K562 (cell line): ENCODE results near the gene LIX1. TPM values are rescaled to one million over a fixed set of nuclear protein-coding genes. Genes with fewer than 3 reads are reported as not detected.

Experiments
- ATAC-seq: fragments of 200-7000 bp; cut with Tn5 transposase; 3 replicates; pipeline ENCODE4 v1.9.1; 2020; ENCODE audit warnings: moderate library complexity
- BruUV-seq: library from RNA; stranded (reverse); fragments of 400-500 nt; replicated peaks from 2 replicates; lab custom pipeline; 2021; lab: Mats Ljungman, UMichigan
- CTCF ChIA-PET: fragments of 300-600 bp; formaldehyde crosslinking; extraction: SDS; loops from one replicate; lab custom pipeline; 2021; ENCODE audit warnings: low intra/inter-chr PET ratio; lab: Yijun Ruan, JAX
- POLR2A ChIA-PET: fragments of 300-600, 350-650 bp; sonication (Branson Sonifier 250); formaldehyde crosslinking; extraction: SDS; loops from one replicate; lab custom pipeline; 2021; ENCODE audit warnings: antibody characterized with exemption, inconsistent platforms; lab: Yijun Ruan, JAX
- DNase-seq, 4 experiments: peaks; one replicate each; pipeline versions ENCODE4 v3.0.0 to v3.0.0-alpha.2; 2011 to 2018; ENCODE audit warnings: low spot score in 3 of 4, mixed read lengths in 3 of 4; ENCODE audit errors: extremely low read depth in 1 of 4
- FAIRE-seq: peaks from 2 replicates; lab custom pipeline; 2011; peaks lifted over from hg19 to GRCh38; lab: Jason Lieb, UNC
- H2AFZ ChIP-seq: 2 replicates; pipeline ENCODE4 v1.6.0; 2011; ENCODE audit warnings: low read depth, low read length, control low read depth, inconsistent platforms
- H3K27ac ChIP-seq: fragments of 200-600 bp; 3 replicates; pipeline ENCODE4 v1.8.0; 2011; ENCODE audit warnings: low read depth, mild to moderate bottlenecking, control low read depth, inconsistent platforms, low read length, moderate library complexity, mixed read lengths; ENCODE audit errors: extremely low read depth
- H3K27me3 ChIP-seq, 2 experiments: fragments of 300-600 bp in 1 of 2; 2 replicates in 1 of 2; 3 replicates in 1 of 2; pipeline versions ENCODE4 v1.6.0 to v1.8.0; 2011; ENCODE audit warnings: inconsistent platforms in 2 of 2, low read length in 2 of 2, mild to moderate bottlenecking in 1 of 2, mixed read lengths in 1 of 2, moderate library complexity in 1 of 2; ENCODE audit not compliant: control insufficient read depth in 2 of 2, insufficient read depth in 2 of 2
- H3K36me3 ChIP-seq: fragments of 300-600 bp; 3 replicates; pipeline ENCODE4 v1.8.0; 2011; ENCODE audit warnings: mild to moderate bottlenecking, low read length, inconsistent platforms; ENCODE audit not compliant: control insufficient read depth, insufficient read depth
- H3K4me1 ChIP-seq, 2 experiments: fragments of 200-600 bp in 1 of 2; replicated peaks in 1 of 2; 2 replicates in 1 of 2; 3 replicates in 1 of 2; pipeline versions ENCODE4 v1.5.1 to v1.8.0; 2011; ENCODE audit warnings: inconsistent platforms in 2 of 2, low read length in 2 of 2, mild to moderate bottlenecking in 1 of 2, mixed read lengths in 1 of 2, moderate library complexity in 1 of 2; ENCODE audit not compliant: control insufficient read depth in 2 of 2, insufficient read depth in 2 of 2
- H3K4me2 ChIP-seq: 2 replicates; pipeline ENCODE4 v1.6.1; 2011; ENCODE audit warnings: low read length, control low read depth, inconsistent platforms, mixed read lengths; ENCODE audit not compliant: insufficient read depth
- H3K4me3 ChIP-seq: fragments of 200-600 bp; sonication (generic), shearing (Covaris generic); 2 replicates; pipeline ENCODE4 v1.5.1; 2016; ENCODE audit warnings: control low read depth, inconsistent platforms
- H3K79me2 ChIP-seq: fragments of 200-600 bp; 3 replicates; pipeline ENCODE4 v1.8.0; 2011; ENCODE audit warnings: low read length, inconsistent platforms; ENCODE audit not compliant: control insufficient read depth, insufficient read depth
- H3K9ac ChIP-seq, 2 experiments: 2 replicates each; pipeline versions ENCODE4 v1.6.0 to v1.6.1; 2011; ENCODE audit warnings: low read depth in 2 of 2, low read length in 2 of 2, control low read depth in 1 of 2, inconsistent platforms in 1 of 2, mild to moderate bottlenecking in 1 of 2, mixed read lengths in 1 of 2; ENCODE audit not compliant: insufficient read depth in 1 of 2
- H3K9me1 ChIP-seq: one replicate; pipeline ENCODE4 v1.6.0; 2011; ENCODE audit warnings: inconsistent platforms, mild to moderate bottlenecking, low read length, moderate library complexity; ENCODE audit not compliant: control insufficient read depth, insufficient read depth
- H3K9me3 ChIP-seq: replicated peaks from 2 replicates; pipeline ENCODE4 v1.5.1; 2011; ENCODE audit warnings: low read depth, low read length, inconsistent platforms; ENCODE audit not compliant: control insufficient read depth, insufficient read depth
- H4K20me1 ChIP-seq: replicated peaks from 2 replicates; pipeline ENCODE4 v1.6.1; 2011; ENCODE audit warnings: low read length, inconsistent platforms, mixed read lengths; ENCODE audit not compliant: control insufficient read depth, insufficient read depth
- CAMTA2 ChIP-seq: fragments of 250-450 bp; sonication (Bioruptor Pico); conservative IDR thresholded peaks from 2 replicates; pipeline ENCODE4 v1.5.1; 2022
- CTBP1 ChIP-seq: fragments of 450-650 bp; IDR thresholded peaks from 2 replicates; pipeline ENCODE4 v1.6.1; 2016; ENCODE audit warnings: borderline replicate concordance
- DNMT1 ChIP-seq: fragments of 450-650 bp; IDR thresholded peaks from 2 replicates; pipeline ENCODE4 v1.6.1; 2016; ENCODE audit warnings: antibody characterized with exemption, mild to moderate bottlenecking
- ESRRA ChIP-seq: fragments of 450-650 bp; IDR thresholded peaks from 2 replicates; pipeline ENCODE4 v1.6.1; 2014; ENCODE audit warnings: low read depth, mild to moderate bottlenecking, moderate library complexity, borderline replicate concordance
- NFIX ChIP-seq: fragments of 250-450 bp; sonication (Bioruptor Pico); IDR thresholded peaks from 2 replicates; pipeline ENCODE4 v1.4.0; 2020; ENCODE audit warnings: low read depth, mild to moderate bottlenecking, moderate library complexity
- RAD21 ChIP-seq, 2 experiments: fragments of 250-450 bp in 1 of 2; fragments of 450-650 bp in 1 of 2; sonication (Bioruptor Pico) in 1 of 2; formaldehyde crosslinking in 1 of 2; IDR thresholded peaks in 1 of 2; conservative IDR thresholded peaks in 1 of 2; 2 replicates each; pipeline versions ENCODE4 v1.4.0 to v1.8.0; 2020 to 2022; ENCODE audit warnings: mild to moderate bottlenecking in 2 of 2, moderate library complexity in 1 of 2
- RCOR1 ChIP-seq, 2 experiments: IDR thresholded peaks; 2 replicates each; pipeline ENCODE4 v1.6.1; 2012; ENCODE audit warnings: low read depth in 2 of 2, low read length in 2 of 2, borderline replicate concordance in 1 of 2, improper control_type of control experiment in 1 of 2
- SPI1 ChIP-seq: IDR thresholded peaks from 2 replicates; pipeline ENCODE4 v1.6.1; 2011; ENCODE audit warnings: low read depth, low read length, control low read depth, borderline replicate concordance
- TEAD1 ChIP-seq, 2 experiments: fragments of 450-650 bp in 1 of 2; sonication (generic) in 1 of 2; formaldehyde crosslinking; IDR thresholded peaks; 2 replicates each; pipeline versions ENCODE4 v1.4.0 to v1.8.0; 2020 to 2022; ENCODE audit warnings: mild to moderate bottlenecking in 2 of 2, missing genetic modification reagents in 1 of 2
- ZBTB17 ChIP-seq: fragments of 450-650 bp; formaldehyde crosslinking; IDR thresholded peaks from 2 replicates; pipeline ENCODE4 v1.4.0; 2020; ENCODE audit warnings: mild to moderate bottlenecking
- ZFP30 ChIP-seq: fragments of 250-450 bp; sonication (Bioruptor Pico); IDR thresholded peaks from 2 replicates; pipeline ENCODE4 v1.8.0; 2022; ENCODE audit warnings: moderate library complexity, mild to moderate bottlenecking, inconsistent platforms, borderline replicate concordance
- ZNF23 ChIP-seq: fragments of 250-450 bp; sonication (Bioruptor Pico); IDR thresholded peaks from 2 replicates; pipeline ENCODE4 v1.4.0; 2020; ENCODE audit warnings: mild to moderate bottlenecking
- WGBS: fragments of 100-300 bp; shearing (Covaris generic); methylation state at CpG from one replicate; pipeline ENCODE4 v1.1.6; 2016; ENCODE audit warnings: low coverage, mixed read lengths; ENCODE audit not compliant: insufficient coverage; ENCODE audit errors: missing lambda C conversion rate; 5-methylcytosine and 5-hydroxymethylcytosine counted together
- in situ Hi-C: fragments of 300-500 bp; cut with MboI; formaldehyde crosslinking; loops from 4 replicates; pipeline ENCODE4 v1.15.0; 2018; ENCODE audit warnings: inconsistent platforms, mixed read lengths
- intact Hi-C: fragments of 100-400 bp; cut with micrococcal nuclease; formaldehyde crosslinking; loops from 2 replicates; pipeline ENCODE4 v1.14.2; 2022
- polyA plus RNA-seq, 8 experiments: library from polyadenylated mRNA; depleted of rRNA in 4 of 8; stranded (reverse) in 5 of 8; unstranded in 3 of 8; fragments of >200 nt; fragmentation: Nextera tagmentation in 2 of 8; fragmentation: Illumina TruSeq in 1 of 8; extraction: Ambion mirVana in 2 of 8; extraction: Trizol in 1 of 8; gene quantifications; 2 replicates each; pipeline versions ENCODE4 v1.2.1 to v1.2.3, GENCODE V29; 2011 to 2014; ENCODE audit warnings: inconsistent platforms in 1 of 8, missing spikeins in 1 of 8
- total RNA-seq, 7 experiments: library from RNA; depleted of rRNA in 6 of 7; stranded (reverse); fragments of >200 nt in 6 of 7; fragmentation: Illumina TruSeq in 2 of 7; extraction: Trizol in 2 of 7; gene quantifications; 2 replicates each; pipeline versions ENCODE4 v1.2.1 to v1.2.3, GENCODE V29; 2011 to 2021; ENCODE audit warnings: low replicate concordance in 1 of 7
- TF ChIP-seq, protein P1 (sequence below): fragments of 450-650 bp; formaldehyde crosslinking; IDR thresholded peaks from 2 replicates; pipeline ENCODE4 v1.4.0; 2022; ENCODE audit warnings: missing genetic modification characterization
- TF ChIP-seq, protein P2 (sequence below): fragments of 450-650 bp; IDR thresholded peaks from 2 replicates; pipeline ENCODE4 v1.6.1; 2017; ENCODE audit warnings: mild to moderate bottlenecking, moderate library complexity
- TF ChIP-seq, protein P3 (sequence below): fragments of 450-650 bp; formaldehyde crosslinking; IDR thresholded peaks from 2 replicates; pipeline ENCODE4 v1.4.0; 2020; ENCODE audit warnings: mild to moderate bottlenecking, moderate library complexity

LIX1 gene
- total and polyA plus RNA-seq, 9 of the 15 experiments (the other 6 are each of a cell fraction or from before 2014, with no cell fraction given) = 0.01 to 0.18 TPM; not detected in 7

DNA sequence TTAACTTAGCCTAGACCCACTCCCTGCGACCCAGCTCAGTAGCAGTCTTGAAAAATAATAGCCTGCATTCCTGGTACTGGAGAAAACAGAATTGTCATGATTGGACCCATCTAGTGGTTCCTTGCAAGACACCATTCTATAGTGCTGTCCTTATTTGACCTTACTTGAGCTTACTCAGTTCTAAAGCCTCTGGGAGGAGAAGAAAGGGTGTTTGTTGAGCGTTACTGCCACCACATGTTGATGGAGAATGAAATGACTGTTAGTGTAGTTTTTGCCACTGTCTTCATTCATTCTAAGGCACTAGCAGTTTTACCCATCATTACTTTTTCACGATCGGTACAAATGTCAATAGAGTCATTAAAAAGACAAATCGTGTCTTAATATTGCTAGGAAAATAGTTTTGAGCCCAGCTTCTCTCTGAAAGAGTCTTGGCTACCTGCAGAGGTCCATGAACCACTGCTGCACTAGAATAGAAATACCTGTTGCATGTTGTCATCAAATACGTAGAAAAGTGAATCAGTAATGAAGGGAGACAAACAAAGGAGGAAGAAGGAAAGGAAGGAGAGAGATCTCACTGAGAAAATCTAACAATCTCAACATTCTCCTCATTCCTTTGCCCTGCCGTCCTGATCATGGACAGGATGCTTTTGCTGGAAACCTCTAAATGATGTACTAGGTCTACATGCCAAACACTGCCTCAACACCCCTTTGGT is 96.0 kb downstream of the LIX1 start (continued):
- TF ChIP-seq, protein P1, sequence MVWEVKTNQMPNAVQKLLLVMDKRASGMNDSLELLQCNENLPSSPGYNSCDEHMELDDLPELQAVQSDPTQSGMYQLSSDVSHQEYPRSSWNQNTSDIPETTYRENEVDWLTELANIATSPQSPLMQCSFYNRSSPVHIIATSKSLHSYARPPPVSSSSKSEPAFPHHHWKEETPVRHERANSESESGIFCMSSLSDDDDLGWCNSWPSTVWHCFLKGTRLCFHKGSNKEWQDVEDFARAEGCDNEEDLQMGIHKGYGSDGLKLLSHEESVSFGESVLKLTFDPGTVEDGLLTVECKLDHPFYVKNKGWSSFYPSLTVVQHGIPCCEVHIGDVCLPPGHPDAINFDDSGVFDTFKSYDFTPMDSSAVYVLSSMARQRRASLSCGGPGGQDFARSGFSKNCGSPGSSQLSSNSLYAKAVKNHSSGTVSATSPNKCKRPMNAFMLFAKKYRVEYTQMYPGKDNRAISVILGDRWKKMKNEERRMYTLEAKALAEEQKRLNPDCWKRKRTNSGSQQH (CRISPR knock-in tag) = no peak
- TF ChIP-seq ESRRA = peak; percentile 45; the same call in 1 of the 2 replicates
- TF ChIP-seq NFIX (CRISPR knock-in tag) = no peak
- TF ChIP-seq ZFP30 = no peak
- TF ChIP-seq, protein P2, sequence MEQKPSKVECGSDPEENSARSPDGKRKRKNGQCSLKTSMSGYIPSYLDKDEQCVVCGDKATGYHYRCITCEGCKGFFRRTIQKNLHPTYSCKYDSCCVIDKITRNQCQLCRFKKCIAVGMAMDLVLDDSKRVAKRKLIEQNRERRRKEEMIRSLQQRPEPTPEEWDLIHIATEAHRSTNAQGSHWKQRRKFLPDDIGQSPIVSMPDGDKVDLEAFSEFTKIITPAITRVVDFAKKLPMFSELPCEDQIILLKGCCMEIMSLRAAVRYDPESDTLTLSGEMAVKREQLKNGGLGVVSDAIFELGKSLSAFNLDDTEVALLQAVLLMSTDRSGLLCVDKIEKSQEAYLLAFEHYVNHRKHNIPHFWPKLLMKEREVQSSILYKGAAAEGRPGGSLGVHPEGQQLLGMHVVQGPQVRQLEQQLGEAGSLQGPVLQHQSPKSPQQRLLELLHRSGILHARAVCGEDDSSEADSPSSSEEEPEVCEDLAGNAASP = peak; percentile 48; the same call in 1 of the 2 replicates

DNA sequence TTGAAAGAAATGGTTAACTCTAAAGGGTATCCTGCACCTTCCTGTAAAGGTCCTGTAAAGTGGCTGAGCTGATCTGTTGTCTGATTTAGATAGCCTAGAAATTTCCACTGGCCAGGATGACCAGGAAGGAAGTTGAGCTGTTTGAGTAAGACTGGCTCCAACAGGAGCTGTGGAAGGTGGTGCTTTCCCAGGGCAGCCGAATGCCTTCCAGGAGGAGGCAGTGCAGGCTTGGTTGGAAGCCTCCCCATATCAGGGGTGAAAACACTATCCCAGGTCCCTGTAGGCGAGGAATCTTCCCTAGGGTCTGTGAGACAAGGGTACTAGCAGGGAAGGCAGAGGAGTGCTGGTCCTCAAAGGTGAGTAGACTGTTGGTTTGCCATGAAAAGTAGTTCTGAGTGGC is 98.4 kb downstream of the LIX1 start:
- Histone ChIP-seq H3K4me2 (no peak overlapping the region), H3K27me3 (no peaks in the 10 kb centered on the region; a peak in 1 of 5 replicates), H3K36me3 (no peaks in the 10 kb centered on the region), H3K9me1 (no peaks in the 10 kb centered on the region), H2AFZ (no peak overlapping the region), H3K9ac (no peak overlapping the region), H4K20me1 (no peaks in the 10 kb centered on the region), H3K27ac (no peak overlapping the region), H3K79me2 (no peaks in the 10 kb centered on the region), H3K9me3 (no peaks in the 10 kb centered on the region), H3K4me1 (no peaks in the 10 kb centered on the region; a peak in 2 of 5 replicates), H3K4me3 (no peak overlapping the region)
- FAIRE-seq (peak; percentile 83), ATAC-seq (peak; percentile 85), DNase-seq (peak in 2 of 4 experiments; percentile 17 to 44)
- ChIA-PET CTCF (interaction anchor here (1.5 to 2.6 kb wide), 2 partner anchors 98 to 118 kb away, joined by 8 to 14 read pairs; partner anchors contain the start of gene LIX1), POLR2A (interaction anchor here (0.7 to 1.6 kb wide), 2 partner anchors 23 to 39 kb away, joined by 3 to 4 read pairs; no protein-coding TSS in a partner anchor)
- intact Hi-C loops (loop anchor here (1.0 to 10.0 kb wide), 3 partner anchors 98 to 429 kb away; partner anchors contain the start of gene LIX1), in situ Hi-C loops (no loop called here)
- 10% methylated on average over 2 of the region's 2 CpGs for WGBS
- BruUV-seq = no TSS peak
- TF ChIP-seq, protein P3, sequence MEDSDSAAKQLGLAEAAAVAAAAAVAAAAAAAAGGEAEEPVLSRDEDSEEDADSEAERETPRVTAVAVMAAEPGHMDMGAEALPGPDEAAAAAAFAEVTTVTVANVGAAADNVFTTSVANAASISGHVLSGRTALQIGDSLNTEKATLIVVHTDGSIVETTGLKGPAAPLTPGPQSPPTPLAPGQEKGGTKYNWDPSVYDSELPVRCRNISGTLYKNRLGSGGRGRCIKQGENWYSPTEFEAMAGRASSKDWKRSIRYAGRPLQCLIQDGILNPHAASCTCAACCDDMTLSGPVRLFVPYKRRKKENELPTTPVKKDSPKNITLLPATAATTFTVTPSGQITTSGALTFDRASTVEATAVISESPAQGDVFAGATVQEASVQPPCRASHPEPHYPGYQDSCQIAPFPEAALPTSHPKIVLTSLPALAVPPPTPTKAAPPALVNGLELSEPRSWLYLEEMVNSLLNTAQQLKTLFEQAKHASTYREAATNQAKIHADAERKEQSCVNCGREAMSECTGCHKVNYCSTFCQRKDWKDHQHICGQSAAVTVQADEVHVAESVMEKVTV = peak; percentile 27; the same call in 1 of the 2 replicates
- TF ChIP-seq DNMT1 (no peak), RCOR1 (IDR thresholded peaks at IDR 0.05; ENCODE audit: borderline replicate concordance in 1 of 2, low read depth in 2 of 2, low read length in 2 of 2) (peak in 1 of 2 experiments; percentile 13; a peak in 1 of 4 replicates), CTBP1 (peak; percentile 26; the same call in 1 of the 2 replicates), ZBTB17 (CRISPR knock-in tag) (no peak), ZNF23 (CRISPR knock-in tag) (no peak), CAMTA2 (CRISPR knock-in tag) (no peak), SPI1 (peak; percentile 5; the same call in 1 of the 2 replicates), TEAD1 (CRISPR knock-in tag; IDR thresholded peaks at IDR 0.05) (peak; percentile 92 to 97), RAD21 (CRISPR knock-in tag; conservative IDR thresholded peaks at IDR 0.05 in 1 of 2, IDR thresholded peaks at IDR 0.05 in 1 of 2) (peak; percentile 55 to 76)
